IMR-90 (cell line): ENCODE data around the gene FAM124B. TPM values are rescaled to one million over a fixed set of nuclear protein-coding genes. Genes with fewer than 3 reads are reported as not detected.

ENCODE experiments used
- ATAC-seq: fragments of 200-7000 bp; cut with Tn5 transposase; 2 replicates; pipeline ENCODE4 v1.9.1; 2020; ENCODE audit warnings: low read depth, mild to moderate bottlenecking, moderate library complexity
- BruUV-seq: library from RNA; stranded (reverse); fragments of 400-500 nt; replicated peaks from 2 replicates; lab custom pipeline; 2021; lab: Mats Ljungman, UMichigan
- CTCF ChIA-PET: fragments of 300-600 bp; formaldehyde crosslinking; extraction: SDS; loops from one replicate; lab custom pipeline; 2021; ENCODE audit warnings: antibody characterized with exemption; lab: Yijun Ruan, JAX
- POLR2A ChIA-PET: fragments of 300-600 bp; sonication (Branson Sonifier 250); formaldehyde crosslinking; loops from one replicate; lab custom pipeline; 2022; ENCODE audit warnings: antibody characterized with exemption; ENCODE audit not compliant: unreplicated experiment; lab: Charles Lee
- DNase-seq: peaks from one replicate; pipeline ENCODE4 v3.0.0; 2013
- H2AFZ ChIP-seq: replicated peaks from 2 replicates; pipeline ENCODE3; 2013; ENCODE audit warnings: low read length, mild to moderate bottlenecking; ENCODE audit not compliant: poor library complexity
- H2AK5ac ChIP-seq: 2 replicates; pipeline ENCODE4 v1.6.1; 2013; ENCODE audit warnings: low read depth, low read length, inconsistent platforms
- H2AK9ac ChIP-seq: replicated peaks from 2 replicates; pipeline ENCODE3; 2013; ENCODE audit warnings: mild to moderate bottlenecking, low read depth, low read length, moderate library complexity; ENCODE audit not compliant: poor library complexity
- H2BK120ac ChIP-seq: 2 replicates; pipeline ENCODE4 v1.6.1; 2013; ENCODE audit warnings: low read depth, low read length, inconsistent platforms
- H2BK15ac ChIP-seq: 3 replicates; pipeline ENCODE4 v1.6.1; 2013; ENCODE audit warnings: low read depth, low read length, inconsistent platforms
- H2BK20ac ChIP-seq: 2 replicates; pipeline ENCODE4 v1.6.1; 2013; ENCODE audit warnings: low read depth, mild to moderate bottlenecking, inconsistent platforms, low read length, moderate library complexity
- H2BK5ac ChIP-seq: 2 replicates; pipeline ENCODE4 v1.6.1; 2013; ENCODE audit warnings: mild to moderate bottlenecking, low read depth, low read length, inconsistent platforms; ENCODE audit not compliant: poor library complexity, severe bottlenecking
- H3K14ac ChIP-seq: replicated peaks from 2 replicates; pipeline ENCODE4 v1.6.1; 2013; ENCODE audit warnings: low read depth, low read length, inconsistent platforms
- H3K18ac ChIP-seq: 2 replicates; pipeline ENCODE4 v1.6.1; 2013; ENCODE audit warnings: low read depth, low read length, control low read depth
- H3K23ac ChIP-seq: 2 replicates; pipeline ENCODE4 v1.6.1; 2013; ENCODE audit warnings: low read depth, low read length, inconsistent platforms
- H3K27ac ChIP-seq: 2 replicates; pipeline ENCODE4 v1.5.1; 2013; ENCODE audit warnings: mild to moderate bottlenecking, control low read depth, low read length; ENCODE audit not compliant: insufficient read depth
- H3K27me3 ChIP-seq: 2 replicates; pipeline ENCODE4 v1.6.1; 2013; ENCODE audit warnings: low read length; ENCODE audit not compliant: control insufficient read depth, insufficient read depth
- H3K36me3 ChIP-seq: 2 replicates; pipeline ENCODE4 v1.6.1; 2013; ENCODE audit warnings: low read length, mixed read lengths; ENCODE audit not compliant: control insufficient read depth, insufficient read depth
- H3K4ac ChIP-seq: 2 replicates; pipeline ENCODE4 v1.6.1; 2013; ENCODE audit warnings: low read depth, low read length, inconsistent platforms
- H3K4me1 ChIP-seq: 2 replicates; pipeline ENCODE4 v1.6.1; 2013; ENCODE audit warnings: low read length, mixed read lengths; ENCODE audit not compliant: control insufficient read depth, insufficient read depth
- H3K4me2 ChIP-seq: 2 replicates; pipeline ENCODE4 v1.6.1; 2013; ENCODE audit warnings: low read depth, mild to moderate bottlenecking, control low read depth, low read length, moderate library complexity
- H3K4me3 ChIP-seq: 2 replicates; pipeline ENCODE4 v1.5.1; 2013; ENCODE audit warnings: low read depth, mild to moderate bottlenecking, control low read depth, low read length, moderate library complexity; ENCODE audit not compliant: insufficient read depth
- H3K56ac ChIP-seq: 2 replicates; pipeline ENCODE4 v1.6.1; 2013; ENCODE audit warnings: low read length, inconsistent platforms; ENCODE audit not compliant: insufficient read depth; ENCODE audit errors: extremely low read depth
- H3K79me1 ChIP-seq, 2 experiments: 2 replicates each; pipeline ENCODE4 v1.6.1; 2013; ENCODE audit warnings: low read length in 2 of 2, inconsistent platforms in 1 of 2, low read depth in 1 of 2
- H3K9ac ChIP-seq: 2 replicates; pipeline ENCODE4 v1.6.1; 2013; ENCODE audit warnings: low read depth, low read length, control low read depth
- H3K9me1 ChIP-seq: 2 replicates; pipeline ENCODE4 v1.6.1; 2013; ENCODE audit warnings: low read length, inconsistent platforms; ENCODE audit not compliant: insufficient read depth
- H3K9me3 ChIP-seq: 2 replicates; pipeline ENCODE4 v1.6.1; 2013; ENCODE audit warnings: low read length; ENCODE audit not compliant: control insufficient read depth, insufficient read depth
- H4K20me1 ChIP-seq: 2 replicates; pipeline ENCODE4 v1.6.1; 2013; ENCODE audit warnings: low read length, inconsistent platforms; ENCODE audit not compliant: insufficient read depth
- H4K5ac ChIP-seq: 2 replicates; pipeline ENCODE4 v1.6.1; 2013; ENCODE audit warnings: mild to moderate bottlenecking, low read depth, low read length, control low read depth
- H4K8ac ChIP-seq, 2 experiments: 2 replicates each; pipeline ENCODE4 v1.6.1; 2013; ENCODE audit warnings: low read depth in 2 of 2, low read length in 2 of 2, control low read depth in 1 of 2, inconsistent platforms in 1 of 2
- H4K91ac ChIP-seq: 2 replicates; pipeline ENCODE4 v1.6.1; 2013; ENCODE audit warnings: low read depth, low read length, inconsistent platforms; ENCODE audit not compliant: insufficient read depth
- RAD21 ChIP-seq: IDR thresholded peaks from 2 replicates; pipeline ENCODE4 v1.6.1; 2012; ENCODE audit warnings: low read length, improper control_type of control experiment
- WGBS, 2 experiments: methylation state at CpG; one replicate each; pipeline versions ENCODE4 v1.1.5 to v1.1.7; 2013; ENCODE audit warnings: missing lambda C conversion rate in 2 of 2; ENCODE audit not compliant: insufficient read length in 1 of 2; ENCODE audit errors: extremely low coverage in 2 of 2; 5-methylcytosine and 5-hydroxymethylcytosine counted together
- dilution Hi-C: fragments of 300-500 bp; cut with HindIII; formaldehyde crosslinking; loops from one replicate; pipeline ENCODE4 v1.14.3; 2018; ENCODE audit warnings: low sequenced_read_pairs; ENCODE audit not compliant: unreplicated experiment
- in situ Hi-C: fragments of 300-500 bp; cut with MboI; formaldehyde crosslinking; loops from 3 replicates; pipeline ENCODE4 v1.14.3; 2019; ENCODE audit warnings: low sequenced_read_pairs, inconsistent platforms, mixed read lengths
- intact Hi-C: fragments of 100-400 bp; cut with micrococcal nuclease; formaldehyde crosslinking; loops from 2 replicates; pipeline ENCODE4 v1.10.0; 2022
- polyA plus RNA-seq, 3 experiments: library from polyadenylated mRNA; depleted of rRNA; stranded (reverse); fragments of >200 nt; gene quantifications; 2 replicates each; pipeline ENCODE4 v1.2.3, GENCODE V29; 2012; ENCODE audit warnings: low replicate concordance in 1 of 3
- total RNA-seq: library from RNA; depleted of rRNA; stranded (reverse); fragments of >200 nt; gene quantifications from 2 replicates; pipeline ENCODE4 v1.2.3, GENCODE V29; 2012
- TF ChIP-seq, protein P1 (sequence below): fragments of 150-350 bp; IDR thresholded peaks from 2 replicates; pipeline ENCODE4 v1.6.1; 2017; ENCODE audit warnings: mild to moderate bottlenecking, antibody characterized with exemption, low read length, low read depth

Gene FAM124B
- total and polyA plus RNA-seq, 2 of the 4 experiments (the other 2 are of a cell fraction) = not detected

DNA sequence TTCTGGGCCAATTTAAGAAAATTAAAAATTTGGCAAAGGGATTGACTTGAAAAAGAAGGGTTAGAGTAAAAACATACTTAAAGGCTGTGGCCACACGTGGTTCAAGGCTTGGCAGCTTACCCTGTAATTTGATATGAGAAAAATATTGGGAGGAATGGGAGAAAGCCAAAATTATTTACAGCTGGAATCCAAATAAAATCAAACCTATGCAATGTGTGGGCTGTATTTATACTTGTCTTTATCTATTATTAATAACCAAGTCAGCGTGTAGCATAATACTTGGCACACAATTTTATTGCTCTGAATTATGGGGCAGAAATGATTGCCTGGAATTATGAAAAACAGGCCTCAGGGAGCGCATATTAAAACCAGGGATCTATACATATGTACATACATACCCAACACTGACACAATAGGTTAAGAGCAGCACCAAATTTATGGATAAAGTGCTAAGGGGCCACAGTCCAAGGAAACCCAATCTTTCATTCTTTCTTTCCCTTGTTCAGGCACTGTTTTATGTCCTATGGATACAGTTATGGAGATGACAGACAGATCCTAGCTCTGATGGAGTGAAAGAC, 35.6 kb downstream of the FAM124B start:
- Histone ChIP-seq H3K4me2 (no peak overlapping the region), H3K9ac (no peak overlapping the region), H2BK15ac (no peak overlapping the region), H2AFZ (no peak overlapping the region), H3K9me3 (no peaks in the 10 kb centered on the region), H3K4ac (no peak overlapping the region), H3K27ac (no peak overlapping the region), H4K91ac (no peak overlapping the region), H2BK5ac (no peak overlapping the region), H3K36me3 (no peaks in the 10 kb centered on the region), H2AK9ac (no peak overlapping the region), H3K4me3 (no peak overlapping the region), H3K14ac (no peak overlapping the region), H4K5ac (no peak overlapping the region), H3K23ac (no peak overlapping the region), H2AK5ac (no peak overlapping the region), H4K8ac (no peak overlapping the region), H3K79me1 (no peaks in the 10 kb centered on the region), H3K27me3 (peaks cover 4% of the 10 kb centered on the region; the same call in 1 of the 2 replicates), H3K56ac (no peak overlapping the region), H4K20me1 (no peaks in the 10 kb centered on the region), H2BK120ac (no peak overlapping the region), H3K9me1 (no peaks in the 10 kb centered on the region), H3K18ac (no peak overlapping the region), H2BK20ac (no peak overlapping the region), H3K4me1 (no peaks in the 10 kb centered on the region)
- ChIA-PET CTCF (interaction anchor here (1.0 kb wide), 1 partner anchor 81 kb away, joined by 3 read pairs; no protein-coding TSS in a partner anchor), POLR2A (no interaction called here)
- DNase-seq (no peak), ATAC-seq (no peak)
- in situ Hi-C loops = loop anchor here (25.0 kb wide), 2 partner anchors 646 to 1271 kb away; no protein-coding TSS in a partner anchor
- no CpG with 5 or more reads among the region's 3 CpGs for WGBS, 2 experiments
- no TSS peak for BruUV-seq
- dilution Hi-C loops = no loop called here
- intact Hi-C loops = loop anchor here (5.0 kb wide), 1 partner anchor 394 kb away; no protein-coding TSS in a partner anchor
- TF ChIP-seq RAD21 = no peak
- TF ChIP-seq, protein P1, sequence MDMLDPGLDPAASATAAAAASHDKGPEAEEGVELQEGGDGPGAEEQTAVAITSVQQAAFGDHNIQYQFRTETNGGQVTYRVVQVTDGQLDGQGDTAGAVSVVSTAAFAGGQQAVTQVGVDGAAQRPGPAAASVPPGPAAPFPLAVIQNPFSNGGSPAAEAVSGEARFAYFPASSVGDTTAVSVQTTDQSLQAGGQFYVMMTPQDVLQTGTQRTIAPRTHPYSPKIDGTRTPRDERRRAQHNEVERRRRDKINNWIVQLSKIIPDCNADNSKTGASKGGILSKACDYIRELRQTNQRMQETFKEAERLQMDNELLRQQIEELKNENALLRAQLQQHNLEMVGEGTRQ = peak; percentile 51; the same call in 1 of the 2 replicates
